ENCODE results near the gene CHST2.

The CHST2 gene

DNA sequence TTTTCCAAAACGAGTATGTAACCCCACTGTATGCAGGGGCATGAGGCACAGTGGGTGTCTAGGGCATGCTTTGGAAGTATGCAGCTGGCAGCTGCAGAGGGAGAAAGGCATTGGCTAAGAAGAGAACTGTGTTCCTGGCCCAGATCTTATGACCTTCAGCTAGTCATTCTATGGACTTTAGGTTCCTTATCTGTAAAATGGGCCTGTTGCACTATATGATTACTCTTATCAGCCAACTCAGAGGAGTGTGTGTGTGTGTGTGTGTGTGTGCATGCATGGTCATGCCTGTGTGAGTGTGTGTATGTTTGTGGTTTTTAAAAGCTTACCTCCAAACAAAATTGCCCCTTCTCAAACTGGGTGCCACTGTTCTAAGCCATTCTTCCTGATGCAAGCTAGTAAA, 27.4 kb upstream of the CHST2 start:
- no CpG with 5 or more reads among the region's 1 CpG for WGBS (ENCODE audit: extremely low coverage, insufficient coverage, low lambda C conversion rate)
- H3K4me1 ChIP-seq (ENCODE audit: control insufficient read depth, low read depth, low read length) = no peaks in the 10 kb centered on the region

GRCh38 chr3:143095813-143096212, 23.8 kb upstream of the CHST2 start:
- Histone ChIP-seq H3K27ac (ENCODE audit: low read depth, low read length) (no peak overlapping the region), H3K36me3 (ENCODE audit: control insufficient read depth, insufficient read depth, low read length) (no peaks in the 10 kb centered on the region), H2BK5ac (ENCODE audit: low read length) (no peak overlapping the region), H3K4me2 (ENCODE audit: low read length) (no peak overlapping the region), H3K27me3 (ENCODE audit: insufficient read depth, low read length, poor library complexity) (no peaks in the 10 kb centered on the region), H4K8ac (ENCODE audit: low read depth, low read length) (no peak overlapping the region), H3K79me1 (ENCODE audit: low read length) (no peaks in the 10 kb centered on the region), H3K79me2 (ENCODE audit: control insufficient read depth, insufficient read depth, low read length) (no peaks in the 10 kb centered on the region), H3K56ac (ENCODE audit: low read length) (no peak overlapping the region), H3K4ac (ENCODE audit: low read depth, low read length) (no peak overlapping the region), H3K9ac (ENCODE audit: low read length) (no peak overlapping the region), H2AK5ac (ENCODE audit: low read length) (no peak overlapping the region), H3K4me3 (ENCODE audit: low read length) (no peak overlapping the region), H3K23ac (ENCODE audit: low read length) (no peak overlapping the region), H4K5ac (ENCODE audit: low read length) (no peak overlapping the region), H2BK120ac (ENCODE audit: low read depth, low read length) (no peak overlapping the region), H3K18ac (ENCODE audit: low read length) (no peak overlapping the region), H3K4me1 (ENCODE audit: control insufficient read depth, low read depth, low read length) (no peaks in the 10 kb centered on the region), H2BK15ac (replicated peaks; ENCODE audit: low read depth) (no peak overlapping the region)
- WGBS (ENCODE audit: extremely low coverage, insufficient coverage, low lambda C conversion rate) = no CpG with 5 or more reads among the region's 2 CpGs
- DNase-seq = no peak

More for the DNA sequence above, 27.4 kb upstream of the CHST2 start:
- H3K23ac ChIP-seq (ENCODE audit: low read length) = no peak overlapping the region
- no peak overlapping the region for H3K4me2 ChIP-seq (ENCODE audit: low read length)
- H2BK5ac ChIP-seq (ENCODE audit: low read length) = no peak overlapping the region
- H4K5ac ChIP-seq (ENCODE audit: low read length) = no peak overlapping the region
- H2AK5ac ChIP-seq (ENCODE audit: low read length) = no peak overlapping the region
- no peaks in the 10 kb centered on the region for H3K36me3 ChIP-seq (ENCODE audit: control insufficient read depth, insufficient read depth, low read length)
- no peak overlapping the region for H3K9ac ChIP-seq (ENCODE audit: low read length)
- no peak overlapping the region for H3K56ac ChIP-seq (ENCODE audit: low read length)
- no peak overlapping the region for H2BK120ac ChIP-seq (ENCODE audit: low read depth, low read length)
- no peaks in the 10 kb centered on the region for H3K27me3 ChIP-seq (ENCODE audit: insufficient read depth, low read length, poor library complexity)
- H3K4ac ChIP-seq (ENCODE audit: low read depth, low read length) = no peak overlapping the region
- no peaks in the 10 kb centered on the region for H3K79me1 ChIP-seq (ENCODE audit: low read length)
- H4K8ac ChIP-seq (ENCODE audit: low read depth, low read length) = no peak overlapping the region
- no peak overlapping the region for H2BK15ac ChIP-seq (replicated peaks; ENCODE audit: low read depth)
- no peak overlapping the region for H3K4me3 ChIP-seq (ENCODE audit: low read length)
- no peaks in the 10 kb centered on the region for H3K79me2 ChIP-seq (ENCODE audit: control insufficient read depth, insufficient read depth, low read length)
- no peak for DNase-seq
- H3K27ac ChIP-seq (ENCODE audit: low read depth, low read length) = no peak overlapping the region
- H3K18ac ChIP-seq (ENCODE audit: low read length) = no peak overlapping the region

DNA sequence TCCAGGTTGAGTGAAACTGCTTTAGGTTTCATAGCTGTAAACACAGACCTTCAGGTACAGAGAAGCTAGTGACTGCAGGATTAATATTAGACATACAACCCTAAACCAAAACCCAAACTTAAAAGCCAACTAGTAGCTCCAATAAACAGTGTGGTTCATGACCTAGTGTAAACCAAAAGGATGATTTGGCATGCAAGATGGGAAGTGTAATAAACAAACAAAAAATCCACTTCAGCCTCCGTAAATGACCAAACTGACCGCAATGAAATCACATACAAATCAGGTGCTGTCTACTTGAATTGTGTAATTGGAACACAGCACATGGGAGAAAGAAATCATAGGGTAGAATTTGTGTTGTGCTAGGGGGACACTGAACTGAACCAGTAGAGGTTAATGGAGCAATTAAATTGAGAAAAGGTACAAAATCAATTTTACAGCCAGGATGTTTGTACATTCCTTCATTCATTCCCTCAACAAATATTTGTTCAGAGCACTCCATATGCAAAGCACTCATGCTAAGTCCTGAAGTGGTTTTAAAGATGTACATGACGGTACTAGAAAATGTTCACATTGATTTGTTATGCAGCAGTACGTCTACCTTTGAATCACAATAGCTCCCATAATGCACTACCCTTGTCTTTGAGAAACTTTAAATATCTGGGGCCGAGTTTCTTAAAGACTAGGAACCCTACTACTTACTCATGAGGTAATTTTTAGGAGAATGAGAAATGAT, 21.4 kb upstream of the CHST2 start:
- H4K8ac ChIP-seq (ENCODE audit: low read depth, low read length) = no peak overlapping the region
- no peaks in the 10 kb centered on the region for H3K79me2 ChIP-seq (ENCODE audit: control insufficient read depth, insufficient read depth, low read length)
- DNase-seq = no peak
- H3K9ac ChIP-seq (ENCODE audit: low read length) = no peak overlapping the region
- no peak overlapping the region for H3K4me3 ChIP-seq (ENCODE audit: low read length)
- WGBS (ENCODE audit: extremely low coverage, insufficient coverage, low lambda C conversion rate) = no CpG with 5 or more reads among the region's 5 CpGs
- H3K27ac ChIP-seq (ENCODE audit: low read depth, low read length) = no peak overlapping the region
- H3K18ac ChIP-seq (ENCODE audit: low read length) = no peak overlapping the region
- no peak overlapping the region for H2BK5ac ChIP-seq (ENCODE audit: low read length)
- no peak overlapping the region for H3K4ac ChIP-seq (ENCODE audit: low read depth, low read length)
- H3K27me3 ChIP-seq (ENCODE audit: insufficient read depth, low read length, poor library complexity) = no peaks in the 10 kb centered on the region
- H3K79me1 ChIP-seq (ENCODE audit: low read length) = no peaks in the 10 kb centered on the region
- no peak overlapping the region for H2BK120ac ChIP-seq (ENCODE audit: low read depth, low read length)
- no peak overlapping the region for H3K23ac ChIP-seq (ENCODE audit: low read length)
- H2BK15ac ChIP-seq (replicated peaks; ENCODE audit: low read depth) = no peak overlapping the region
- H4K5ac ChIP-seq (ENCODE audit: low read length) = no peak overlapping the region
- no peak overlapping the region for H2AK5ac ChIP-seq (ENCODE audit: low read length)
- H3K4me2 ChIP-seq (ENCODE audit: low read length) = no peak overlapping the region
- no peaks in the 10 kb centered on the region for H3K4me1 ChIP-seq (ENCODE audit: control insufficient read depth, low read depth, low read length)
- no peak overlapping the region for H3K56ac ChIP-seq (ENCODE audit: low read length)
- no peaks in the 10 kb centered on the region for H3K36me3 ChIP-seq (ENCODE audit: control insufficient read depth, insufficient read depth, low read length)

DNA sequence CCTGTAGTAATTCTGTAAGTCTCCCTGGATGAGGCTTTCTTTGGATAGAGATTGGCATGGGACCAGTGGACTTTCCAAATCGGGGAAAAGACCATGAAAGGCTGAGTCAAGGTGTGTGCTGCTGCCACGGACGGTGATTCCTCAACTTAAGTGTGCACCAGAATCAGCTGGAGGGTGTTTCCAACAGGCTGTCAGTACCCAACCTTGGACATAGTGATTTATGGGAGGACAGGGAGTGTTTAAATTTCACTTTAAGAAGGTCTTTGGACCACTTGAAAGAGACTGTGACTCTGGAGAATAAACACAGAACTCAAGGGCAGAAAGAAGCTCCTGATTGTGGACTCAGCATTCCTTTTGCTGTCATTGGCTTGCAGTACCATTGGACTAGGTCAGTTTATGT, 20.4 kb upstream of the CHST2 start:
- Histone ChIP-seq H3K79me1 (ENCODE audit: low read length) (no peaks in the 10 kb centered on the region), H2BK120ac (ENCODE audit: low read depth, low read length) (no peak overlapping the region), H2BK5ac (ENCODE audit: low read length) (no peak overlapping the region), H3K4ac (ENCODE audit: low read depth, low read length) (no peak overlapping the region), H3K4me3 (ENCODE audit: low read length) (no peak overlapping the region), H3K18ac (ENCODE audit: low read length) (no peak overlapping the region), H3K4me1 (ENCODE audit: control insufficient read depth, low read depth, low read length) (no peaks in the 10 kb centered on the region), H3K27me3 (ENCODE audit: insufficient read depth, low read length, poor library complexity) (no peaks in the 10 kb centered on the region), H3K4me2 (ENCODE audit: low read length) (no peak overlapping the region), H4K8ac (ENCODE audit: low read depth, low read length) (no peak overlapping the region), H2AK5ac (ENCODE audit: low read length) (no peak overlapping the region), H2BK15ac (replicated peaks; ENCODE audit: low read depth) (no peak overlapping the region), H3K36me3 (ENCODE audit: control insufficient read depth, insufficient read depth, low read length) (no peaks in the 10 kb centered on the region), H3K23ac (ENCODE audit: low read length) (no peak overlapping the region), H3K9ac (ENCODE audit: low read length) (no peak overlapping the region), H3K27ac (ENCODE audit: low read depth, low read length) (no peak overlapping the region), H4K5ac (ENCODE audit: low read length) (no peak overlapping the region), H3K56ac (ENCODE audit: low read length) (no peak overlapping the region), H3K79me2 (ENCODE audit: control insufficient read depth, insufficient read depth, low read length) (no peaks in the 10 kb centered on the region)
- no CpG with 5 or more reads among the region's 3 CpGs for WGBS (ENCODE audit: extremely low coverage, insufficient coverage, low lambda C conversion rate)
- no peak for DNase-seq

- no peak for DNase-seq
- Histone ChIP-seq H3K27ac (ENCODE audit: low read depth, low read length) (no peak overlapping the region), H3K18ac (ENCODE audit: low read length) (no peak overlapping the region), H3K4me1 (ENCODE audit: control insufficient read depth, low read depth, low read length) (no peaks in the 10 kb centered on the region), H3K79me1 (ENCODE audit: low read length) (no peaks in the 10 kb centered on the region), H3K4me2 (ENCODE audit: low read length) (no peak overlapping the region), H3K23ac (ENCODE audit: low read length) (no peak overlapping the region), H3K4ac (ENCODE audit: low read depth, low read length) (no peak overlapping the region), H2BK15ac (replicated peaks; ENCODE audit: low read depth) (no peak overlapping the region), H3K27me3 (ENCODE audit: insufficient read depth, low read length, poor library complexity) (no peaks in the 10 kb centered on the region), H2BK5ac (ENCODE audit: low read length) (no peak overlapping the region), H3K56ac (ENCODE audit: low read length) (no peak overlapping the region), H4K5ac (ENCODE audit: low read length) (no peak overlapping the region), H3K4me3 (ENCODE audit: low read length) (no peak overlapping the region), H3K9ac (ENCODE audit: low read length) (no peak overlapping the region), H2AK5ac (ENCODE audit: low read length) (no peak overlapping the region), H4K8ac (ENCODE audit: low read depth, low read length) (no peak overlapping the region), H2BK120ac (ENCODE audit: low read depth, low read length) (no peak overlapping the region), H3K36me3 (ENCODE audit: control insufficient read depth, insufficient read depth, low read length) (no peaks in the 10 kb centered on the region), H3K79me2 (ENCODE audit: control insufficient read depth, insufficient read depth, low read length) (no peaks in the 10 kb centered on the region)
- no CpG with 5 or more reads among the region's 2 CpGs for WGBS (ENCODE audit: extremely low coverage, insufficient coverage, low lambda C conversion rate)
These were observed 19.9 kb upstream of the CHST2 start for GRCh38 chr3:143099690-143100089.

DNA sequence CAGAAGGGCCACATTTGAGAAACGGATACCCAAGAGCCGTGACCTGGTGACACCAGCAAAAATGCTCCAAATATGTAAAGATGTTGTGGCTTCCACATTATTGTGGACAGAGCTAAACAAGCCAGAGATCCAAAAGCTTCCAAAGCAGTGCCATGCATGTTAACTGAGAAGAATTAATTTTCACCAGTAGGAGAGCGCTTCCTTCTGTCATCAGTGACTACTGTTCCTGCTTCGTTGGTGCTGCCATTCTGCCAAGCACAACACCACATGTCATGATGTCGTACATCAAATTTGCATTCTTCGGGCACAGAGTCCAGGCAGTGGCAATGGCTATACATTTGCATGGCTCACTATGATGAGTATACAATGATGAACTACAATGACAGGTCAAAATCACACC, 19.1 kb upstream of the CHST2 start:
- Histone ChIP-seq H2BK15ac (replicated peaks; ENCODE audit: low read depth) (no peak overlapping the region), H3K79me2 (ENCODE audit: control insufficient read depth, insufficient read depth, low read length) (no peaks in the 10 kb centered on the region), H3K79me1 (ENCODE audit: low read length) (no peaks in the 10 kb centered on the region), H2AK5ac (ENCODE audit: low read length) (no peak overlapping the region), H3K23ac (ENCODE audit: low read length) (no peak overlapping the region), H3K27me3 (ENCODE audit: insufficient read depth, low read length, poor library complexity) (no peaks in the 10 kb centered on the region), H2BK120ac (ENCODE audit: low read depth, low read length) (no peak overlapping the region), H3K9ac (ENCODE audit: low read length) (no peak overlapping the region), H3K4me1 (ENCODE audit: control insufficient read depth, low read depth, low read length) (no peaks in the 10 kb centered on the region), H4K5ac (ENCODE audit: low read length) (no peak overlapping the region), H2BK5ac (ENCODE audit: low read length) (no peak overlapping the region), H3K4me3 (ENCODE audit: low read length) (no peak overlapping the region), H3K4ac (ENCODE audit: low read depth, low read length) (no peak overlapping the region), H3K56ac (ENCODE audit: low read length) (no peak overlapping the region), H3K36me3 (ENCODE audit: control insufficient read depth, insufficient read depth, low read length) (no peaks in the 10 kb centered on the region), H3K27ac (ENCODE audit: low read depth, low read length) (no peak overlapping the region), H4K8ac (ENCODE audit: low read depth, low read length) (no peak overlapping the region), H3K4me2 (ENCODE audit: low read length) (no peak overlapping the region), H3K18ac (ENCODE audit: low read length) (no peak overlapping the region)
- no peak for DNase-seq
- WGBS (ENCODE audit: extremely low coverage, insufficient coverage, low lambda C conversion rate) = no CpG with 5 or more reads among the region's 6 CpGs

Data from mesendoderm (in vitro differentiated cells).